Activated gamma-delta T cell treated with anti-CD3 and anti-CD28 coated beads, Interleukin-2, amount 50 U/mL, for 16 hours (primary cell): ENCODE data around the gene SMTNL2.
"Not testable (repeated sequence)": the region's sequence is repeated elsewhere in the genome, so short reads cannot be mapped to it uniquely, and the experiment has no call there.

Experiments used
- DNase-seq: peaks from one replicate; pipeline ENCODE4 v3.0.0-alpha.2; 2020; ENCODE audit warnings: low read depth

SMTNL2 gene

DNA sequence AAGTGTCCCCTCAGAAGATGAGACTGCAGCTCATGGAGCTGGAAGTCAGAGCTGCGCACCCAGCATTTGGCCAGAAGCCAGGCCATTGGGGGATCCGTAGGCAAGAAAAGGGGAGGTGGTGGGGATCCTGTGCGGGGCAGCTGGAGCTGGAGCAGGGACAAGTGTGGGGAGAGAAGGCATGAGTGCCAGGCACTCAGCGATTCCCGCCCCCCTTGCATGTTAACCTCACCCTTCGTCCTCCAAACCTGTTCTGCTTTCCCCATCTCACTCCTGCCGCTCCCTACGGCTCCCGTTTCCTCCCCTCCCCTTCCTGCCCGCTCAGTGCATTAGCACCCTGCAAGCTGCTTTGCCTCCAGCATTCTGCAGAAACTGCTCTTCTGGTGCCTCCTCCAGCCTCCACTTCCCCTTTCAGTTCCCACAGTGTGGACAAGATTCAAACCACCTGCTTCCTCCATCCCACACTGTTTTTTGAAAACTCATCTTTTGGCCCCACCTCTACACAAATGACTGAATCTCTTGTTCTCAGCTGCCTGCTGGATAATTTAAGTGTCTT lies 51.6 kb downstream of the SMTNL2 start:
- no peak for DNase-seq

DNA sequence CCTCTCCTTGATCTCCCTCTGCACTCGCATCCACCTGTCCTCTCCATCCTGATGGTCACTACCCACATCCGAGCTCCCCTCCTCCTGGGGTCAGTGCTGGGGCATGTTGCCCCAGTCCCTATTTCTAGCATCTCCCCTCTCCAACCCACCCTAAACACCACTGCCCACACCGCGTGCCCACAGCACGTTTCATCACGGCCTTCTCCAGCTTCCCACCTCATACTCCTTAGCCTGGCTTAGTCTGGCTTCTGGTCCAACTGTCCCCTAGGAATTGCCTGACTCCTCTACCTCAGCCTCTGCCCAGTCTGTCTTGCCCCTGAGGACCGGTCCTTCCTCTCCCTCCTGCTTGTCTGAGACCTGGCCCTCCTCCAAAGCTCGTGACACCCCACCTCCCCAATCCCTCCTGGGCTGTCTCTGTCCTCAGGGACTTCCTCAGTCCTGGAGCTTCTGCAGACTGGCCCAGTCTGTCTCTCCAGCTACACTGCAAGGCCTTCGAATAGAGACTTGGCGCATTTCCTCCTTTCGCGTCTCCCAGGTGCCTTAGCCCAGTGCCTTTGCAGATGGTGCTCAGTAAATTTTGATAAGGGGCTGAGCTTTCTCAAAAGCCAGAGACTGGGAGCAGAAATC lies 52.3 kb downstream of the SMTNL2 start:
- DNase-seq = no peak

GRCh38 chr17:4638766-4639165 lies 54.4 kb downstream of the SMTNL2 start:
- not testable (repeated sequence) for DNase-seq

- not testable (repeated sequence) for DNase-seq
Measured at GRCh38 chr17:4639301-4640059, 55.2 kb downstream of the SMTNL2 start.

DNA sequence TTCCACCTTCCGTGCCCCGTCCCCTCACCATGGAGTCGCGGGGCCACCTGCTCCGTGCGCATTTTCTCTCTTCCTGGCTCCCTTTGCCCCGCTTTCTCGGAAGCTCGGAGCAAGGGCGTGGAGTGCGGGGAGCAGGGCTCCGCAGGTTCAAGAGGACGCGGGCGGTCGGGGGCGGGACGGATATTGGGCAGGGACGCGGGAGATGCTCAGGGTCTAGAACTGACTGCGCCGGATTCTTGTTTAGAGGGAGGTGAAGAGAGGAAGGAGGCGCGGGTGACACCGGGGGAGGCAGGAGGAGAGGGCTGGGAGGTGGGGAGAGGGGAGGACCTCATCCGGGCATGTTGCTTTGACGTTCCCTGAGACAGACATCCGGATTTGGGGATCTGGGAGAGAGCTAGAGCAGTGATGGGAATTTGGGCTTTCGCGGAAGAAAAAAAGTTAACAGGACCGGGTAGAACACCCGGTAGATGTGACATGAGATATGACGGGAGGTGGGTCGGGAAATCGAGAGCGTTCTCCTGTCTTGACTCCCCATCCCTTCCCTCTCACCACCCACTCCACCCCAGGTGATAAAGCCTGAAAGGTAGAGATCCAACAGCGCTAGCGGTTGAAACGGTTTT lies 56.4 kb downstream of the SMTNL2 start:
- not testable (repeated sequence) for DNase-seq

GRCh38 chr17:4641297-4642195 lies 57.2 kb downstream of the SMTNL2 start, which contains the start of gene ALOX15:
TSS of gene ALOX15 (minus strand) at chr17:4641678. CDS start at chr17:4641651, 27 bp downstream.
- DNase-seq = no peak

DNA sequence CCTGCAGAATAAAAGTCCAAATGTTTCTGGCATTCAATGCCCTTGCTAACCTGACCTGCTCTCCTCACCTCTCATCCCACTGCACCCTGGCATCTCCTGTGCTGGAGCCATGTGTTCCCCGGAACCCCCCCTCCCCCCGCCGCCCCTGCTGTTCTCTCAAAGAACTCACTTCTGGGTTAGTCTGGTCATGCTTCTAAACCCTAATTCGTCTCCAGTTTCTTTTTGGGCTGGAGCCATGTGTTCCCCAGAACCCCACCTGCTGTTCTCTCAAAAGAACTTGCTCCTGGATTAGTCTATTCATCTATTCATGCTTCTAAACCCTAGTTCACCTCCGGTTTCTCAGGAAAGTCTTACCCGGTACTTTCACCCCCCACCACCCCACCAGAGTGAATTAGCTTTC lies 58.0 kb downstream of the SMTNL2 start:
- no peak for DNase-seq

- no peak for DNase-seq
Measured at GRCh38 chr17:4643676-4644075, 59.3 kb downstream of the SMTNL2 start.

DNA sequence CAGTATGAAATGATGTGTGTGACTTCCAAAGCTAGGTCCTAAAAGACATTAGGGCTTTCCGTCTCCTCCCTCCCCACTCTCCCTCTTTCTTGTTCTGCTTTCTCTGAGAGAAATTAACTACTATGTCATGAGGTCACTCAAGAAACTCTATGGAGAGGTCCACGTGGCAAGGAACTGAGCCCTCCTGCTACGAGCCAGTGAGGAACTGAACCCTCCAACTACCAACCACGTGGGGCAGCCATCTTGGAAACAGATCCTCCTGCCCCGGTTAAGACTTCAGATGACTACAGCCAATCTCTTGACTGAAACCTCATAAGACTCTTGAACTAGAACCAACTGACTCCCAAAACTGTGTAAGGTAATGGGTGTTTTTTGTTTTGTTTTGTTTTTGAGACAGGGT lies 61.3 kb downstream of the SMTNL2 start:
- DNase-seq = no peak

DNA sequence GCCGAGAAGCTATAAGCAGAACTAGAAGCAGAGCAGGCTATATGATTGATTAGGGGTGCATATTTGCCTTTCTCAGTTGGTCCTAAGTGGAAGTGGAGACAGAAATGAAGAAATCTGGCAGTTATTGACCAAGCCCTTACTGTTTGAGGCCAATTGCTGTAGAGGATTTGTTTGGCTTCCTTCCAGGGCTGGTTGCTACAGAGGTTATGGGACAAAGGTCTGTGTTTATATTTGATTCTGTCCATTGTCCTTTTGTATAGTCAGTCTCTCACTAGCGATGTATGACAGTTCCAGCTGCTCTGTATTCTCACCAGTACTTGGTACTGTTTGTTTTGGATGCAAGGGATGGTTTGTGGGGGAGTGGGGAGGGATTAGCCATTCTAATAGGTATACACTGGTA lies 64.4 kb downstream of the SMTNL2 start:
- DNase-seq = no peak

DNA sequence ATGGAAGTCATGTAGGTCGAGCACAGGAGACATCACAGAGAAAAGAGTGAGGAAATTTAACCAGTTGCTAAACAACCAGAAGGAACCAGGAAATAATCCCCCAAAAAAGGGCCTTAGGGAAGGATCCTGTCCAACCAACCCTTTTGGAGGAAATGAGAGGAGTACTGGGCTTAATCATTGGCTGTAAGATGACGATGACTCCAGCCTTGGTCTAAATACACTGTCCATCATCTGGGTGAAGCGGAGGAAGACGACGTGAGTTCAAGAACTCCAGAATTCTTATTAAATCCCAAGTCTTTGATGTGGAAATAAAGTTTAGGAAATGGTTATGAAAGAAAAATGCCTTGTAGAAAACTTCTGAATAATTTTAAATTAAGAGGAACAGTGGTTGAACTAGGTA lies 68.7 kb downstream of the SMTNL2 start:
- DNase-seq = no peak

DNA sequence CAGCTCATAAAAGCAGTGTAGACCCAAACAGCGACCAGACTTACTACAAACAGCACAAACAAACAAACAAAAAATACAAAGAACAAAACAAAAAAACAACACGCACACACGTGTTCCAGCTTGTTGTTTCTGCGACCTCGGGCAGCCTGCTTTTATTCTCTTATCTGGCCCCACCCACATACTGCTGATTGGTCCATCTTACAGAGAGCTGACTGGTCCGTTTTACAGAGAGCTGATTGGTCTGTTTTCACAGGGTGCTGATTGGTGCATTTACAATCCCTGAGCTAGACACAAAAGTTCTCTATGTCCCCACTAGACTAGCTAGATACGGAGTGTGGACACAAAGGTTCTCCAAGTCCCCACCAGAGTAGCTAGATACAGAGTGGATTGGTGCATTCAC lies 71.6 kb downstream of the SMTNL2 start:
- not testable (repeated sequence) for DNase-seq

DNA sequence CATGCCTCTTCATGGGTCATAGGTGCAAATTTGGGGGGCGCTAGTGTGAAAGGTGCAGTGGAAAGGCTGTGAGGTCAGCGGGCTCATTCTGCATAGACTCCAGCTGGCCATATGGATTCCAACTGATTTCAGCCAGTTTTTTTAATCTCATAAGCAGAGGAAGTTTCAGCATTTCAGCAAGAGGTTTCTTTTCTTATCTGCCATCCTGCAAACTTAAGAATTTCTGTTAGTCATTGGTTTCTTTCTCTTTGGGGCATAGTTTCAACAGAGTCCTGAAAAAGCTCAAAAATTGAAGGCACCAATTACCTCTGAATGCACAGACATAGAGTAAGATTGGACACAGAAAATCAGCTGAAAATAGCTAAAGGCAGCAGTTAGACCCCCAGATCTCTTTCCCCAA lies 73.3 kb downstream of the SMTNL2 start:
- DNase-seq = no peak
